Cerebellar cortex (tissue), 1 donor: ENCODE data around the gene PJA2.

Source experiments
- DNase-seq: peaks from one replicate; pipeline ENCODE4 v3.0.0-alpha.2; 2015; ENCODE audit warnings: low spot score

Gene PJA2

DNA sequence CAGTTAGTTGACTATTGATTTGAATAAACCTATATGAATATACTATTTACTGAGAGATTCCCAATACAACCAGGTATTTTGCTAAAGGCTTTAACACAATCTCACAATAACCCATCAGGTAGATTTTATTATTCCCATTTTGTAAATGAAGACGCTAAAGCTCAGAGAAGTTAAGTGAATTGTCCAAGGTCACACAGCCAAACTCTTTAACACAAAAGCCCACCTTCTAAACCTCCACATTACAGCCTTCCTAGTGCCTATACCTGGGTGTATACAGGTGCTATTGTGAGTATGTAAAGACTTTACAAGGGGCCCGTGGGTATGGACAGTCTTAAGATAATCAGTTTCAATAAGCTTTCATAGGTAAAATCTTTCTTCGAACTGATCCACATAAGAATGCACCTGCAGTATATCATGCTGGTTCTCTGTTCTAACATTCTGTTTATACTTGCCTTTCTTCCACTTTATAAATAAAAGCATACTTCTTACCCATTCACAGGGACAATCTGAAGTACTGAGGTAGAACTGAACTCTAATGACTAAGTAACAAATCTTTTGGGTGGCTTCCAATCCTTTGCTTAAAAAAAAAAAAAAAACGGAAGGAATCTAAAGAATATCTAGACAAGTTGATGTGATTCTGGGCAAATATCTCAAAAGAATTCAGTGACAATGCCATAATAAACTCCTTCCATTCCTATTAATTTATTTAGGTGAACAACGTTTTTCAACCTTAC is 59.1 kb downstream of the PJA2 start:
- DNase-seq: no peak

DNA sequence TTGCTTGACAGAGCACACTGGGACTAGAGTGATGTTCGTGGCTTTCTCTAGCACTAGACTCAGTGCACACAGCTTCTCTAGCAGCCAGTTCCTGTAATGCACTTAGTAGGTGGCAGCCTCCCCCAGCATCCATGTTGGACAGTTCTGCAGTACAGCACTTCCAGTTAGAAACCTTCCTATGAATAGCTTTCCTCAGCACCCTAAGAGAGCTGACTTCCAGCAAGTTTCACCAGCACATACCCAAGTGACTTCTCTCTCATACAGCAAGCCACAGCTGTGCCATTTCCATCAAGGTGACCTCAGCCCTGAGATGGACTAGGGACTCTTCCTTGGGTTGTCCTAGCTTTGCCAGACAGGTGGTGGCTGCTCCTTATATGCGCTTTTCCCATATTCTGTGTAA is 60.4 kb downstream of the PJA2 start:
- DNase-seq: no peak

DNA sequence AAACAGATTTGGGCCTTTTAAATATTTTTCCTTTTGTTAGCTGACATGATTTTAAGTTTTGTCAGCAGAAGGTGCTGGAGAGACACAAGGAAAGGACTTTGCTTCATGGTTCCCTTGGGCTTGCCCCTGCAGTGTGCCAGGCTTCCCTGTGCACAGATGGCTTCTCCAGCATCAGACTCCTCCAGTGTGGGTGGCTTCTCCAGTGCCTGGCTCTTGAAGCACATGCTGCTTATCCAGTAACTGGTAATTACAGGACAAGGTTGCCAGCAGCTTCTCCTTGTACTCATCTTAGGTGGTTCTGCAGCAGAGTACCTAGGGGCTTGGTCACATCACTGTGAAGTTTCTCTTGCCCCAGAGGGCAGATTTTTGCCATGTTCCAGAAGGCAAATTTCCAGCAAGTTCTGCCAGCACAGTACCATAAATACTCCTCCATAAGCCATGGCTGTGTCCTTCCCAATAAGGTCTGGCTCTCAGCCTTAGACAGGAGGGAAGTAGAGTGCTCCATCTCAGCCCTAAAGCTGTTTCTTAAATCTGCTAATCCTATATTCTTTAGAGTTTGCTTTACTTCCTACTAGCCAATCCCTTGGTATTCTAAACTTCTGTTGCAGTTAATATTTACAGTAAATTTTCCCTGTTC is 62.4 kb downstream of the PJA2 start:
- DNase-seq: peak; percentile 73

DNA sequence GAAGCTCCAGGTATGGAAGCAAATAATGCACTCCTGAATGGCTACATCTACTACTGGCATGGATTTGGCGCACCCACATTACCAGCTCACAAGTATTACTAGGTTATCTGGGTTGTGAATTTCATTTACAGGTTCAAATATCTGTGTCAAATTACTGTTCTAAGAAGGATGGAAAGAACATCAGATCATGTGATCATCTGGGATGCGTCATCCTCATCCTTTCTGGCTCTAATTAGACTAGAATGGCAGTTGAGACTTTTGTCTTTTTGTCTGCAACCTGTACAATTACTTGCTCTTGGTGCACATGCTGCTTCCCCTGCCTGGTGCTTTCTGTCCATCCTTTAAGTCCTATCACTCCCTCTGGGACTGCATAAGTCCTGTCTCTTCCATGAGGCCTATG is 64.1 kb downstream of the PJA2 start:
- no peak for DNase-seq

DNA sequence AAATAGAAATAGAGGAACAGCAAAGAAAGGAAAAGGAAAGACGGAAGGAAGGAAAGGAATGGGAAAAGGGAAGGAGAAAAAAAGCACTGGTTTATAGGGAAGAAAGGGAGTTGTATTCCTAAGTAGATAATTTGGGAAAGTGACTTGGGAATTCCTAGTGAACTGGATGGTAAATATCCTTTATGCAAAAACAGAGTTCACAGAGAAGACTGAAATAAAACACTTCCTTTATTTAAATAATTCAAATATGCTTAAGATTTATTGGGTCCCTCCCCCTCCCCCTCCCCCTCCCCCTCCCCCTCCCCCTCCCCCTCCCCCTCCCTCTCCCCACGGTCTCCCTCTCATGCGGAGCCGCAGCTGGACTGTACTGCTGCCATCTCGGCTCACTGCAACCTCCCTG is 69.4 kb downstream of the PJA2 start:
- no peak for DNase-seq

DNA sequence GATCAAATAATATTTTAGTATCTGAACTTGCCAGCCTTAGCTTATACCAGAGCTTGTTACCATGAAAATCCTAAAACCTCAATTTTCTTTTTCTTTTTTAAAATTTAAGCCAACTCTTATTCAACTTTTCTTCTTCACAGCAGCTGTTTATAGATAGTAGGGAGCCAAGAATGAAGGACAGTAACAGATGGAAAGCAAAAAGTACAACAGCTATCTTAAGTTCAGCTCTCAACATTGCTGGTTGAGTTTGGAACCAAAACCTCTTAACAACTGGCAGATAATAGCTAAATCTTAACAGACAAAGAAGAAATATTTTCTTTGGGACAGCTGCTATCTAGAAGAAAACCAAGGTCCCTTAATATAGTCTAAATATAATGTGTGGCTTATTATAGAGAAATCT is 74.7 kb downstream of the PJA2 start:
- no peak for DNase-seq

DNA sequence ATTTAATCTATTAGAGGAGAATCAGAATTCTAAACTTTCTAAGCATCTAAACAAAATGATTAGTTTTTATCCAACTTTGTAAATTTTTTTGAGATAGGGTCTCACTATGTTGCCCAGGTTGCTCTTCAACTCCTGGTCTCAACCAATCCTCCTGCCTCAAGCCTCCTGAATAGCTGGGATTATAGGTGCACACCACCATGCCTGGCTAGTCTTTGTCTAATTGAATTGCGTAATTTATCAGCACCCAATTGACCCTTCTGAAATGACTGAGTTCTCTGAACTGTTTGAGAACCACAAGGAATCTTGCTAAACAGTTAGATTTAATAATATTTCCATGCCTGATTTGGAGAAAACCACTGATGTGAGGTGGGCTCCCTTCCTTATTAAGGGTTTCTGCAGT is 75.7 kb downstream of the PJA2 start:
- no peak for DNase-seq

DNA sequence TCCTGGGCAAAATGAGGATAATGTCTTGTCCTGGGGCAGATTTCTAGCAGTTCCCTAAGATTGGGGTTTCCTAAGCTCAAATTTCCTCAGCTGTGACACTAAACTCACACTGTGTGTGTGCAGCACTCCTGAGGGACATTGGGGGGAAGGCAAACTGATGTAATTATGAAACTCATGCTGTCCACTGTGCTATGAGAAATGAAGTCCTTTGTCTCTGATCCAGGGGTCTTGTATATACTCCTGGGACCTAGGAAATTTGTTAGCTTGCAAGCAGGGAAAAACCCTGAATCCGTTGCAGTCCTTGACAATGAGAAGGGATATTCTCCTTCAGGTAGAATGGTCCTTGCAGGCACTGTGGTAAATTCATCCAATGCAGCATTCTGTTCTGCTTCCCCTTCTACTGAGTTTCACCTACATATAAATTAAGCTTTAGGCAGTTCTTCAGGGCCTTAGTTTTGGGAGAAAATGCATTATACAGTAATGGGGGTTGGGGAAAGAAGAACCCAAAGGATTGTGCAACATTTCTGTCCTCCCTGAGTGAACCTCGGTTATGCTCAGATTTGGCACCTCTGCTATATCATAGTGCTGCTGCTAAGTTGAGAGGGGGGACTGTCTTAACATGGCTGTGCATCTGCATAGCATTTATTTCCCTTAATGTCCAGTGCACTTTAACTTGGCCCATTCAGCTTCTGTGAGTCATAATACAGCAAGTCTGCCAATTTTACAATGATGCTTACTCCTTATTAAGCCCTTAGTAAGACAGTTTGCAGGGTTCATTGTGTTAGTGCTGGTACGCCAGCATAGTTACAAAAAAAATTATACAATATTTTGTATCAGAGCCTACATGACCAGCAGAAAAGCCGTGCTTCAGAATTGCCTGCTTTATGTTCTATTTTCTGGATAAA is 80.2 kb downstream of the PJA2 start:
- DNase-seq: no peak

DNA sequence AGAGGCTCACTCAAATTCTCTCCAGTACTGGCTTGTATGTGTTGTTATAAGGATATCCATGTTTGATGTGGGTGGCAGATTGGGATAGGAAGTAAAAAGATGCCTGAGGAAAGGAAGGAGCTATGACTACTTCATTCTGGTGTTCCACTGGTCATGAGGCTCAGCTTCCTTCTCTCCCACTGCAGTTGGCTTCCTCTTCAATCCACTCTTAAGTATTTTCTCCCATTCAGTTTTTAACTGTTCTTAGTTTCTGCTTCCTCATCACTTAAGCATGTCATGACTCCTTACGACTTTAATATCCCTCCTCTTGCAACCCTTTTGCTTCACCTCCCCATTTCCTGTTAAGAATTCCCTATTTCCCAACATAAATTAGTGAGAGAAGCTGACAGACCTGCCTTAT is 81.1 kb downstream of the PJA2 start:
- DNase-seq: no peak

DNA sequence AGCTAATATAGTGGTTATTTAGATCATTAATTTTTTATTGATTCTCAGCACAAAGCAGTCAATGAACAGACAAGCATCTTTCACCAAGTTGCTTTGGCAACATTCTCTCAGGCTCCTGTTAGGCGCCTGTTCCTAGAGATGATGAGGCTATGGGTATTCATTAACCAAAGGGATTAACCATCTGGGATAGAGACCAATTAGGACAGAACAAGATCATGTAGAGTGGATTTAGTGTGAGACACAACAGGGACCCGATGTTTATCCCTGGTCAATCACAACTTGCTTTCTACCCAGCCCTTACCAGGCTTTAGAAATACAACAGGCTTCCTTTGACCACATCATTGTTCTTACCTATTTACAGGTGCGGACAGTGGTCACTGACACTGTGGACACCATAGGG is 82.2 kb downstream of the PJA2 start:
- no peak for DNase-seq

DNA sequence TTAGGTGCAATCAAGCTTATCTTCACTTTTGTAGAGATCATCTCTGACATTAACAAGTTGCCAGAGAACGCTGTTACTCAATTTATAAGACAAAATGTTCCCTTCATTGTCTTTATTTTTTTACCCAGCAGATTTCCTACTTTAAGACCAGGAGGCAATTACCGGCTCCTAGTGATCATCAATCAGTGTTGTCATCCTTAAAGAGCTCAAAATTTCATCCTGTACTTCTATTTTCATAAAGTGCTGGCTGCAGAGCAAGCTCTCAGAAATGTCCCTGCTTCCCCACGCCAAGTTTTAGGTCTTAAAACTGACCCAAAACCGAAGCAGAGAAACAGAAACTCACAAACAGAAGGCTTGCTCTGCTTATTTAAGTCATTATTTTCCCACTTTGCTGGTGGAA is 82.9 kb downstream of the PJA2 start:
- DNase-seq: no peak

DNA sequence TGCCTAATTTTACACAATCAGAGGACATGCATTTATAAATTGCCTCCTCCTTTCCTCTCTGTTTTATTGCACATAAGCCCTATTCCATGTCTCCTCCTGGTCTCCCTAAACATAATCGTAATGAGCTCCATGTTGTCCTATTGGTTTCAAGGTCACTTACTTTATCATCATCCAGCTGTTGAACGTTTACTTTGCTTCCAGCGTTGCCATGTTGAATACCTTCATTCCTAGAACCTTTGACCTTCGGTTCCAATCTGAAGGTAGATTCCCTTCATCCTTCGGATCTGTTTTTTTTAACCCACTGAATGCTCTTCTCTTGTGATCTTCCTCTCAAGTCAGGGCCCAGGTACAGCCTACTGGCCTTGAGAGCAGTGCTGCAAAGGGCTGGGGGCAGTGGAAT is 84.3 kb downstream of the PJA2 start:
- DNase-seq: no peak

DNA sequence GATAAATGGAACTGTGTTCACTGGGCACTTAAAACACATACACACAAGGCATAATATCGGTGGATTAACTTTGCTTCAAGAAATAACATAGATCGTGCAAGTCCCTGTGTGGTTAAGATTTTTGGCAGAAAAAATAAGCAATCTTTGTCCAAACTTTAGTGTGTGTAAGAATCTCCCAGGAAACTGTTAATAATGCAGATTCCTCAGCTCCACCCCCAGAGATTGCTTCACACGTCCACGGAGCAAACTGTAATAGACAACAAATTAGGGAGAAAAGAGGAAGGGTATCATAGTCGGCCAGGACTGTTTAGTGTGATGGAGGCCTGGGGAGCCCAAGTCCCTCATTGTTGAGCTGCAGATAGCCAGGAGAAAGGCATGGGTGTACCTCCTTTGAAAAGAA is 84.8 kb downstream of the PJA2 start:
- no peak for DNase-seq

DNA sequence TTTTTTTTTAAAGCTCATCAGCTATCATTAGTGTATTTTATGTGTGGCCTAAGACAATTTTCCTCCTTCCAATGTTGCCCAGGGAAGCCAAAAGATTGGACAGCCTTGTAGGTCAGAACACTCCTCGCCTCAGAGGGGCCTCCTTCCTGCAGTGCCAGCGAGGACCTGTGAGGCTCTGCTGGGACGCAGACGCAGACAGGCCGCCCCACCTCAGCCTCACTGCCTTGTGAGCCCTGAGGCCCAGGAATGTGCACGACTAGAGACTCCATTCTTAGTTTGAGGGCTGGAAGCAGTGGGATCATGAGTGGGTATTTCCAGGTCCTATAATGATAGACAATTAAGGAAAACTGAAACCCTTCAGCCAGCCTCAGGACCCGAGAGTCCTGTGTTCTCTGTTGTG is 85.4 kb downstream of the PJA2 start:
- no peak for DNase-seq

DNA sequence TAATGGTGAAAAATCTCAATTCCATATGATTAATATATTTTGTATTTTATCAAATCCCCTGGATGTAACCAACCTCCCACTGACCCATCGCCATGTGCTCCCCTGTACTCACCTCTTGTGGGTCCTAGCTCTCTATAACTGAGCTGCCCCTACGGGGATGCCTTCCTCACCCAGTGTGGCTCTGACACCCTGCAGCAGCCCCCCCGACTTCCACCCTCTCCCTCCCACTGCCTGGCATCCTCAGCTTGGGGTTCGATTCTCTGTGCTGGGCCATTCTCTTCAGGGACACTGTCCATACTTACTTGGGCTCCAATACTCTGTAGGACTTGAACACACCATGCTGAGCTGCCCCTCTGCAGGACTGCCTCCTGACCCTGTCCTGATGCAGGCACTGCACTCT is 87.1 kb downstream of the PJA2 start:
- no peak for DNase-seq

DNA sequence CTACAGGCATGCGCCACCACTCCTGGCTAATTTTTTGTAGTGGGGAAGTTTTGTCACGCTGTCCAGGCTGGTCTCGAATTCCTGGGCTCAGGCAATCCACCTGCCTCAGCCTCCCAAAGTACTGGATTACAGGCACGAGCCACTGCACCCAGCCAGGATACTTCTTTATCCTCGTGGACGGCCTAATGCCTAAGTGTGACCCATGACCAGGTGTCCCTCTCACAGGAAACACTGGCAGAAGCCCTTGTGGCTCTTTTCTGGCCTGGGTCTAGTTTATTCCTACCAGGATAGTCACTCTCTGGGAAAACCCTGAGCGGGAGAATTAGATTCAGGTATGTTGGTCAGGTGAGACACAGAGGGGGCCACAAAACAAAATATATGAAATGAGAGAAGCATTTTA is 90.4 kb downstream of the PJA2 start:
- DNase-seq: no peak

DNA sequence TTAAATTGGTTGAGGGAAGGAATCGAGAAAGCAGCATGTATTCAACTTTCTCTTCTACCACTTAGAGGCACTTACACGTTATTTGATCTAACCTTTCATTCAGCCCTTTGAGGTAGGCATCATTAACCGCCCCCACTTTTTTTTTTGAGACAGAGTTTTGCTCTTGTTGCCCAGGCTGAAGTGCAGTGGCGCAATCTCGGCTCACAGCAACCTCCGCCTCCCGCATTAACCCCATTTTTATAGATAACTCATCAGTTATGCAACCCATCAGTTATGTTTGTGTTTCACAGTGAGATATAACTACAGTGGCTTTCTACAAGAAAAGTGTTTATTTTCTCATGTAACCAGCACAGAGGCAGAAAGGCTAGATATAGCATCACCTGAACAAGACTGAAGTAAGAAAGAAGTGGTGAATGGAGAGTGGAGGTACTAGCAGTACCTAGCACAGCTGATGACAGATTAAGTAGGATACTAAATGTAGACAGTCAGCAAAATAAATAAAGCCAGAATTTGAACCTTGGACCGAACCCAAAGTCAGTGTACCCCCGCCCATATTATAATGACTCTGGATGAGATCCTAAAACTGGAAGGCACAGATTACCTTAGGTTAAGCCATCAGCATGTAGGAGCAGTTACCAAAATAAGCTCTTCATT is 91.2 kb downstream of the PJA2 start:
- no peak for DNase-seq

DNA sequence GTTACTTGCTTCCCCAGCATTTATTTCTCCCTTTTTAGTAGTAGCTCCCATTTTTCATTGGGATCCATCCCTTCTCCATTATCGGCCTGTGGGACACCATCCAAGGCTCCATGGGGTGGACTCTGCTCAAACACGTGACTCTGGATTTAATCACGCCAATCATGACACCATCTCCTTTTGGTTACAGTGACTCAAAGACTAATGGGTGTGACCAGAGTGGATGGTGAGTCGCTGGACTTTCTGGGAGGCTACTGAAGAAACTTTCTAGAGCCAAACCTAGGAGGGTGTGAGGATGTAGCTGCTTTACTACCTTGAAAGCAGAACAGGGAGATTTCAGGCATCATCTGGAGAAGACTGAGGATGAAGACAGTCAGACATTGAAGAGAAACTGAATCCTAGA is 93.1 kb downstream of the PJA2 start:
- no peak for DNase-seq

DNA sequence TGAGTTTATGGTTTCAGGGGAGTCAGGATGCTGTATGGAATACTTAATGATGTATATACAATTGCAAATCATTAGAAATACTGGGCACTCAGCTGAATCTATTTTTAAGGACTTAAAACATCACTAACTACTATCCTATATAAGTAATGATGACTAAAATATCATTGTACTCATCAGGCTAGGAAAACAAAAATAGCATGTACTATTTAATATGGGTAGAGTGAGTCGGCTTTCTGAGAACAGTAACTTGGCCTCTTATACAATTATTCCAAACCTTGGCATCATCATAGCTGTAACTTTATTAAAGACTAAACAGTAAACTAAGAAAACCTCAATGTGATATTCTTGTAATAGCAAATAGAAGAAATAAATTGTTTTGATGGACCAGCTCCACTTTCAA is 94.5 kb downstream of the PJA2 start:
- DNase-seq: no peak

DNA sequence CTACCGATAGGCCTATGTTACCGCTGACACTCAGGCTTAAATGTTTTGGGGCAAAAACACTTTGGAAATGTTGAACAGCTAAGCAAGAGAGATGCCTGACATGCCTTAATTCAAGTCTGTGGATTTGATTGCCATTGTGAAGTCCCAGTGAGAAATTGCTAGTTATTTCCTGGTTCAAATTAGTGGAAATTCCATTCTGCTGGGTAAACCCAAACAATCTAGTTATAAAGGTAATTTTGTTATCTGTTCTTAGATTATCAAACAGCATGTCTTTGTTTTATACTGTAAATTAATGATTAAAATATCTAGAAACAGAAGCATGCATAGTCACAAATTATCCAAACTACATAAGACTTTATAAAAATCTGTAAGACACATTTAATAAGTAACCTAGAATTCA is 96.6 kb downstream of the PJA2 start:
- no peak for DNase-seq

DNA sequence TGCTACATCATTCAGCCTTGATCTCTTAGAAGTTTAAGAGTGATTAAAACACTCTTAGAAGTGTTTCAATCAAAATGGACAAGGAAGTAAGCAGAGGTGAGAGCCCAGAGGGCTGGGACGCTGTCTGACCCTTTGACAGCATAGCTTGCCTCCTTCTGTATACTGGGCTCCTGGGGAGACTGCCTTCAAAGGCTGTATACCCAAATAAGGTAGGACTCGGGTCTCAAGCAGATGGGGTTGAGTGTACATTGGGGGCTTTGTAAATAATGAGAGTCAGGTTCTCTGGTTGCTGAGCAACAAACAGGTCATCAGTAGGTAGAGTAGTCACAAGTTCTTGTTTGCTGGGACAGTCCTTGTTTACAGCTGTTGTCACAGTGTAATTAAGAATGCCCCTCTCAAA is 97.1 kb downstream of the PJA2 start:
- DNase-seq: no peak

DNA sequence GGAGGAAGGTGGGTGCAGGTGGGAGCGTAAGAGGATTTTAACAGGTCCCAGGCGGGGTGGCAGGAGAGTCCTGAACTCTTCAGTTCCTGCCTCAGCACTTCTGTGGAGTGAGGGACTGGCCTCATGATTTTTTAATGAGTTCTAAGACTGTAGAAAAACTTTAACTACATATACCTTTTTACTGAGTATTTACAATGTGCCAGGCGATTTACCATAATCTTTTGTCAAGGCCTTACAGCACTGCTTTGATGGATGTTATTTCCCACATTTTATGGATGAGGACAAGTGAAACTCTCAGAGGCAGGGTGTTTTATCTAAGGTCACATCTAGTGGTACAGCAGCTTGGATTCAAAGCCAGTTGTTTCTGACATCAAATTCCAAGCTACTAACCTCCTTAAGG is 99.5 kb downstream of the PJA2 start:
- DNase-seq: no peak
